K562 (cell line): ENCODE data around the gene MRPL27. TPM values are rescaled to one million over a fixed set of nuclear protein-coding genes. Genes with fewer than 3 reads are reported as not detected.
A peak's percentile ranks its signal among the peaks of the same experiment; 100 is the strongest.

Source experiments
- AFF4 ChIP-seq: sonication (generic); formaldehyde crosslinking; IDR thresholded peaks from 2 replicates; pipeline ENCODE4 v1.8.0; 2023; ENCODE audit warnings: mild to moderate bottlenecking, missing genetic modification reagents
- CBFA2T3 ChIP-seq: fragments of 450-650 bp; IDR thresholded peaks from 2 replicates; pipeline ENCODE4 v1.6.1; 2017
- CEBPZ ChIP-seq: fragments of 150-350 bp; IDR thresholded peaks from 2 replicates; pipeline ENCODE4 v1.6.1; 2014; ENCODE audit warnings: low read depth, mild to moderate bottlenecking, low read length, borderline replicate concordance
- CTBP1 ChIP-seq: fragments of 450-650 bp; IDR thresholded peaks from 2 replicates; pipeline ENCODE4 v1.6.1; 2016; ENCODE audit warnings: borderline replicate concordance
- ETV5 ChIP-seq: sonication (generic); formaldehyde crosslinking; IDR thresholded peaks from 2 replicates; pipeline ENCODE4 v1.4.0; 2020; ENCODE audit warnings: low read depth, mild to moderate bottlenecking, missing genetic modification reagents
- HDAC8 ChIP-seq: fragments of 450-650 bp; IDR thresholded peaks from 2 replicates; pipeline ENCODE4 v1.6.1; 2016; ENCODE audit warnings: mild to moderate bottlenecking, missing genetic modification characterization, moderate library complexity, missing compliant biosample characterization
- MED1 ChIP-seq: sonication (generic); formaldehyde crosslinking; IDR thresholded peaks from 2 replicates; pipeline ENCODE4 v1.8.1; 2023; ENCODE audit warnings: missing genetic modification reagents, borderline replicate concordance
- PATZ1 ChIP-seq: fragments of 250-450 bp; sonication (Bioruptor Pico); IDR thresholded peaks from 2 replicates; pipeline ENCODE4 v1.5.0; 2020; ENCODE audit warnings: mild to moderate bottlenecking, borderline replicate concordance
- POLR2A ChIP-seq: fragments of 450-650 bp; conservative IDR thresholded peaks from 2 replicates; pipeline ENCODE4 v1.6.1; 2016
- RBFOX2 ChIP-seq: fragments of 200-400 bp; formaldehyde crosslinking; IDR thresholded peaks from 2 replicates; pipeline ENCODE4 v1.6.1; 2017; ENCODE audit warnings: low read depth, mild to moderate bottlenecking, low read length, moderate library complexity
- ZNF165 ChIP-seq: fragments of 250-450 bp; sonication (Bioruptor Pico); IDR thresholded peaks from 2 replicates; pipeline ENCODE4 v1.4.0; 2020; ENCODE audit warnings: borderline replicate concordance
- ZNF507 ChIP-seq: conservative IDR thresholded peaks from 2 replicates; pipeline ENCODE4 v1.6.1; 2017; ENCODE audit warnings: missing genetic modification characterization, missing compliant biosample characterization
- polyA plus RNA-seq, 8 experiments: library from polyadenylated mRNA; depleted of rRNA in 4 of 8; stranded (reverse) in 5 of 8; unstranded in 3 of 8; fragments of >200 nt; fragmentation: Nextera tagmentation in 2 of 8; fragmentation: Illumina TruSeq in 1 of 8; extraction: Ambion mirVana in 2 of 8; extraction: Trizol in 1 of 8; gene quantifications; 2 replicates each; pipeline versions ENCODE4 v1.2.1 to v1.2.3, GENCODE V29; 2011 to 2014; ENCODE audit warnings: inconsistent platforms in 1 of 8, missing spikeins in 1 of 8
- total RNA-seq, 7 experiments: library from RNA; depleted of rRNA in 6 of 7; stranded (reverse); fragments of >200 nt in 6 of 7; fragmentation: Illumina TruSeq in 2 of 7; extraction: Trizol in 2 of 7; gene quantifications; 2 replicates each; pipeline versions ENCODE4 v1.2.1 to v1.2.3, GENCODE V29; 2011 to 2021; ENCODE audit warnings: low replicate concordance in 1 of 7
- TF ChIP-seq, protein P1 (sequence below): sonication (generic); formaldehyde crosslinking; IDR thresholded peaks from 2 replicates; pipeline ENCODE4 v1.8.1; 2023; ENCODE audit warnings: mild to moderate bottlenecking, missing genetic modification reagents
- TF ChIP-seq, protein P2 (sequence below): fragments of 250-450 bp; sonication (Bioruptor Pico); IDR thresholded peaks from 2 replicates; pipeline ENCODE4 v1.4.0; 2020; ENCODE audit warnings: borderline replicate concordance

MRPL27 gene
- total and polyA plus RNA-seq, 9 of the 15 experiments (the other 6 are each of a cell fraction or from before 2014, with no cell fraction given): 96.3 to 401 (median 142) TPM

DNA sequence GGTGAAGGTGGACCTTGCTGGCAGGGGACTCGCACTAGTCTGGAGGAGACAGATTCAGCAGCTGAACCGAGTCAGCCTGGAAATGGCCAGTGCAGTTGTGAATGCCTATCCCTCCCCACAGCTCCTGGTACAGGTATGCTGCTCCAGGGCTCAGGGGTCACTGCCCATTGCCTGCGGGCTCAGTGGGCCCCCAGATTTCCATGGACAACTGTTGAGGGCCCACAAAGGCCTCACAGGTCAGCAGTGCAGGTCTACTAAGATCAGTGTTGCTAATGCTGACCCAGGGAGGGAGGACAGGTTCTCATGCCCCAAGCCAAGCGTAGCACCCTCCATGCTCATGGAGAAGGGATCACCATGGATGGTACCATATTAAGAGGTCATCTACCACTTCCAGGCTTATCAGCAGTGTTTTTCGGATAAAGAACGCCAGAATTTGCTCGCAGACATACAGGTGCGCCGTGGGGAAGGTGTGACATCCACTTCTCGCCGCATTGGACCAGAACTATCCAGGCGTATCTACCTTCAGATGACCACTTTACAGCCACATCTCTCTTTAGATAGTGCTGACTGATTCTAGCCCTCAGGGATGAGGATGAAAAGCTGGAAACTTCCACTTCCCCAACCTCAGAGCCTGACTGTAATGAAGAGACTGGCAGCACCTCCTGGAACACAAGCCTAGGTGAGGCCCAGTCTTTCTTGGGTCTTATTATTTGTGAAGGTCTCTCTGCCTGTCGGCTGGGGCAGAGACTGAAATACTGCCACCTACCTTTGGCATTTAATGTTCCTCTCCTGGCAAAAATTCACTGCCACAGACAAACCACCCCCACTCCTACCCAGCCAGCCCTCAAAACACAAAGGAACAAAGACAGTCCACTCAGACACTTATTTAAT lies 7.6 kb upstream of the MRPL27 start (continued):
- TF ChIP-seq ZNF165 (CRISPR knock-in tag) (no peak), CEBPZ (no peak), POLR2A (peak; percentile 71), HDAC8 (tag) (no peak), PATZ1 (no peak), RBFOX2 (peak; percentile 42), ZNF507 (tag) (no peak), ETV5 (CRISPR knock-in tag) (no peak), CBFA2T3 (no peak), MED1 (CRISPR knock-in tag) (no peak), CTBP1 (no peak), AFF4 (CRISPR knock-in tag) (no peak)
- TF ChIP-seq, protein P1, sequence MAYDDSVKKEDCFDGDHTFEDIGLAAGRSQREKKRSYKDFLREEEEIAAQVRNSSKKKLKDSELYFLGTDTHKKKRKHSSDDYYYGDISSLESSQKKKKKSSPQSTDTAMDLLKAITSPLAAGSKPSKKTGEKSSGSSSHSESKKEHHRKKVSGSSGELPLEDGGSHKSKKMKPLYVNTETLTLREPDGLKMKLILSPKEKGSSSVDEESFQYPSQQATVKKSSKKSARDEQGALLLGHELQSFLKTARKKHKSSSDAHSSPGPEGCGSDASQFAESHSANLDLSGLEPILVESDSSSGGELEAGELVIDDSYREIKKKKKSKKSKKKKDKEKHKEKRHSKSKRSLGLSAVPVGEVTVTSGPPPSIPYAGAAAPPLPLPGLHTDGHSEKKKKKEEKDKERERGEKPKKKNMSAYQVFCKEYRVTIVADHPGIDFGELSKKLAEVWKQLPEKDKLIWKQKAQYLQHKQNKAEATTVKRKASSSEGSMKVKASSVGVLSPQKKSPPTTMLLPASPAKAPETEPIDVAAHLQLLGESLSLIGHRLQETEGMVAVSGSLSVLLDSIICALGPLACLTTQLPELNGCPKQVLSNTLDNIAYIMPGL (CRISPR knock-in tag): no peak
- TF ChIP-seq, protein P2, sequence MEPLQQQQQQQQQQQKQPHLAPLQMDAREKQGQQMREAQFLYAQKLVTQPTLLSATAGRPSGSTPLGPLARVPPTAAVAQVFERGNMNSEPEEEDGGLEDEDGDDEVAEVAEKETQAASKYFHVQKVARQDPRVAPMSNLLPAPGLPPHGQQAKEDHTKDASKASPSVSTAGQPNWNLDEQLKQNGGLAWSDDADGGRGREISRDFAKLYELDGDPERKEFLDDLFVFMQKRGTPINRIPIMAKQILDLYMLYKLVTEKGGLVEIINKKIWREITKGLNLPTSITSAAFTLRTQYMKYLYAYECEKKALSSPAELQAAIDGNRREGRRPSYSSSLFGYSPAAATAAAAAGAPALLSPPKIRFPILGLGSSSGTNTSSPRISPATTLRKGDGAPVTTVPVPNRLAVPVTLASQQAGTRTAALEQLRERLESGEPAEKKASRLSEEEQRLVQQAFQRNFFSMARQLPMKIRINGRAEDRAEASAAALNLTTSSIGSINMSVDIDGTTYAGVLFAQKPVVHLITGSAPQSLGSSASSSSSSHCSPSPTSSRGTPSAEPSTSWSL (CRISPR knock-in tag): no peak
